Stimulated activated naive CD8-positive, alpha-beta T cell treated with anti-CD3 and anti-CD28 coated beads, Interleukin-15, Interleukin-2, amounts not matched to agents 100 ng/mL and 50 ng/mL, for 24 hours (primary cell): ENCODE measurements around the gene HEPACAM.

ENCODE experiments used
- H3K27ac Mint-ChIP-seq: one replicate; pipeline ENCODE4 v1.8.0; 2021; ENCODE audit warnings: mild to moderate bottlenecking, mixed read lengths
- H3K27me3 Mint-ChIP-seq: one replicate; pipeline ENCODE4 v1.8.0; 2021; ENCODE audit warnings: mixed read lengths
- H3K36me3 Mint-ChIP-seq: one replicate; pipeline ENCODE4 v1.8.0; 2021; ENCODE audit warnings: low read depth, mixed read lengths
- H3K4me1 Mint-ChIP-seq: one replicate; pipeline ENCODE4 v1.8.0; 2021; ENCODE audit warnings: low read depth, mixed read lengths
- H3K4me3 Mint-ChIP-seq: one replicate; pipeline ENCODE4 v1.8.0; 2021; ENCODE audit warnings: mild to moderate bottlenecking, mixed read lengths
- H3K9me3 Mint-ChIP-seq: one replicate; pipeline ENCODE4 v1.8.0; 2021; ENCODE audit warnings: mixed read lengths

The HEPACAM gene

GRCh38 chr11:124928942-124929665 is 6.7 kb downstream of the HEPACAM start:
- Mint-ChIP-seq H3K4me1 (peaks cover 9% of the 10 kb centered on the region), H3K4me3 (no peak overlapping the region), H3K9me3 (no peaks in the 10 kb centered on the region), H3K27ac (no peak overlapping the region), H3K36me3 (no peaks in the 10 kb centered on the region), H3K27me3 (no peaks in the 10 kb centered on the region)

DNA sequence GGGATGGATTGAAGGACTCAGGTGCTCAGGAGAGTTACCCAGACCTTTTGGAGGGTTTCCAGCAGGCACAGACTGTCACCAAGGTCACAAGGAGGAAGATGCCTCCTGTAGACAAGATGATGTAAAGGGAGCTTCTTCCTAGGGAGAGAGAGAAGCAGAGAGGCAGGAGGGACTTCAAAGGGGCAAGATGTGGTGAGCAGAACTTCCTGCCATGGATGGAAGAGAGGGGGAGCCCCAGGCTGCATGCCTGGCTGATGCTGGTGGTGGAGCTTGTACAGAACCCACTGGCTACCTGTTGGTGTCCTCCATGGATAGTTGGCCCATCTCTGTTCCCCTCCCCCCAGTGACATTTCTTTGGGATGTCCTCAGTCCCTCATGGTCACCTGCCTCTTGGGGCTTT is 12.6 kb downstream of the HEPACAM start:
- no peaks in the 10 kb centered on the region for H3K36me3 Mint-ChIP-seq
- H3K4me3 Mint-ChIP-seq = no peak overlapping the region
- no peaks in the 10 kb centered on the region for H3K9me3 Mint-ChIP-seq
- H3K27ac Mint-ChIP-seq = no peak overlapping the region
- H3K27me3 Mint-ChIP-seq = peaks cover 3% of the 10 kb centered on the region
- peaks cover 12% of the 10 kb centered on the region for H3K4me1 Mint-ChIP-seq

- no peak overlapping the region for H3K27ac Mint-ChIP-seq
- no peaks in the 10 kb centered on the region for H3K9me3 Mint-ChIP-seq
- H3K4me1 Mint-ChIP-seq = peaks cover 12% of the 10 kb centered on the region
- H3K36me3 Mint-ChIP-seq = no peaks in the 10 kb centered on the region
- H3K4me3 Mint-ChIP-seq = no peak overlapping the region
- peaks cover 3% of the 10 kb centered on the region for H3K27me3 Mint-ChIP-seq
Measured at GRCh38 chr11:124922831-124923230, 13.0 kb downstream of the HEPACAM start.

GRCh38 chr11:124920870-124921609 is 14.8 kb downstream of the HEPACAM start:
- H3K4me3 Mint-ChIP-seq = peak overlapping the region; percentile 56

DNA sequence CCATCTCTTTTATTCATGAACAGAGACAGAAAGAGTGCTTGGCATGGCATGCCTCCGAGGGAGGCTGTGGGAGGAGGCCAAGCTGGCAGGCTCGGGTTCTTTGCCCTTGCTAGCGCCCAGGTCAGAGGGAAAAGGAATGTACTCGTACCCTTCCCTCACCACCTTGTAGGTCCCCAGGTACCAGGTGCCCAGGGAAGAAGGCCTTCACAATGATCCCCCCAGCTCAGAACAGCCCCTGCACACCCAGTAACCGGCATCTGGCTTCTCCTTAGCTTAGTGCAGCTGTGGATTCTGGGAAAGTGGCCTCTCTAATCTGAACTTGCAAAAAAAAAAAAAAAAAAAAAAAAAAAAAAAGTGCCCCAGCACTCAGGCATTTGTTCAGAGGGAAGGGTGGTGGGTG is 15.5 kb downstream of the HEPACAM start:
- Mint-ChIP-seq H3K4me1 (peaks cover 12% of the 10 kb centered on the region), H3K36me3 (no peaks in the 10 kb centered on the region), H3K27ac (no peak overlapping the region), H3K27me3 (peaks cover 6% of the 10 kb centered on the region), H3K9me3 (no peaks in the 10 kb centered on the region), H3K4me3 (peak overlapping the region; percentile 56)

More at GRCh38 chr11:124920870-124921609, 14.8 kb downstream of the HEPACAM start:
- peaks cover 4% of the 10 kb centered on the region for H3K27me3 Mint-ChIP-seq
- no peaks in the 10 kb centered on the region for H3K9me3 Mint-ChIP-seq
- H3K27ac Mint-ChIP-seq = peak overlapping the region; percentile 29
- H3K4me1 Mint-ChIP-seq = peaks cover 12% of the 10 kb centered on the region
- no peaks in the 10 kb centered on the region for H3K36me3 Mint-ChIP-seq

DNA sequence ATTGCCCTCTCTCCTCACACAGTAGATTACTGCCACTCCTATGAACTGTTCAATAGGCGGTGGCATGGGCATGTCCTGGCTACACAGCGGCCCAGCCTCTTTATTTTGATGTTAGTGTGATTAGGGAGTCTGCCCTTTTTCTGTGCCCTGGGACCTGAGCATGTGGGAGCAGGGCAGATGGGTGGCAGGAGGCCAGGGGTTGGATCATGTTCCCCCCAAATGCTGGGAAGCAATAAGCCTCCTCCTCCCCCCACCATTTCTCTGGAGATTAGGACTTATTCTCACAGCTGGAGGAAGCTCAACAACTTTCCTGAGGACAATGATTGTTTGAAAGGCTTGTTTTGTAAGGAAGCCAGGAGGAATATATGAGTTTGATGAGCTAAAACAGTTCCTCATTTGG is 15.9 kb downstream of the HEPACAM start:
- H3K4me3 Mint-ChIP-seq = no peak overlapping the region
- no peak overlapping the region for H3K27ac Mint-ChIP-seq
- H3K27me3 Mint-ChIP-seq = peaks cover 6% of the 10 kb centered on the region
- H3K36me3 Mint-ChIP-seq = no peaks in the 10 kb centered on the region
- H3K9me3 Mint-ChIP-seq = no peaks in the 10 kb centered on the region
- H3K4me1 Mint-ChIP-seq = peaks cover 12% of the 10 kb centered on the region

GRCh38 chr11:124918950-124919349 is 16.9 kb downstream of the HEPACAM start, which contains the start of gene HEPN1:
TSS of gene HEPN1 (plus strand) at chr11:124919250.
- Mint-ChIP-seq H3K27me3 (peaks cover 6% of the 10 kb centered on the region), H3K4me3 (no peak within 1 kb of the TSS), H3K27ac (no peak within 1 kb of the TSS), H3K9me3 (no peaks in the 10 kb centered on the region), H3K4me1 (peaks cover 12% of the 10 kb centered on the region), H3K36me3 (no peaks in the 10 kb centered on the region)

DNA sequence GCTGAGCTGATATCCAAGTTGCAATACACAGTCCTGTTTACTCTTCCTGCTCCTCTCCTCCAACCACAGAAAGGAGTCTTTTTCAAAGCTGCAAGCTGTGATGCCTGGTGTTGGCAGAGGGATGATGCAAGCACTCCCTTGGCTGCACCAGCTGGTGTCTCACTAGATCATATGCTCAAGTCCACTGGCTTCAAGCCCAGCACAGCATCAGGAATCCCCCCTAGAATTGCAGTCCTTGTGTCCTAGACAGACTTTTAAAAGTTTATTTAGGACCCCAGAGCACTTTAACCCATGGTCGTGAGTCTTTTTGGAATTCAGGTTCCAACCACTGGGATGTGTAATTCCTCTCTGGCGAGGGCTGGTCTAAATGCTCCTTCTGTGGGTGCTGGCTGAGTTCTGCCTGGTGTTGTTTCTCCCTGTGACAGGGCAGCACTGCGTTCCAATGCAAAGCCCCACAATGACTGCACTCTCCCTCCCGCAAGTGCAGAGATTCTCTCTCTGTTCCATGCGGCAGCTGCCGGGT is 18.7 kb downstream of the HEPACAM start:
- Mint-ChIP-seq H3K9me3 (no peaks in the 10 kb centered on the region), H3K27ac (no peak overlapping the region), H3K27me3 (peaks cover 6% of the 10 kb centered on the region), H3K4me3 (no peak overlapping the region), H3K4me1 (peaks cover 3% of the 10 kb centered on the region), H3K36me3 (no peaks in the 10 kb centered on the region)

GRCh38 chr11:124916370-124916710 is 19.5 kb downstream of the HEPACAM start:
- peaks cover 7% of the 10 kb centered on the region for H3K9me3 Mint-ChIP-seq
- peaks cover 11% of the 10 kb centered on the region for H3K27me3 Mint-ChIP-seq
- no peak overlapping the region for H3K27ac Mint-ChIP-seq
- H3K4me3 Mint-ChIP-seq = no peak overlapping the region
- peaks cover 3% of the 10 kb centered on the region for H3K4me1 Mint-ChIP-seq
- H3K36me3 Mint-ChIP-seq = peaks cover 6% of the 10 kb centered on the region

DNA sequence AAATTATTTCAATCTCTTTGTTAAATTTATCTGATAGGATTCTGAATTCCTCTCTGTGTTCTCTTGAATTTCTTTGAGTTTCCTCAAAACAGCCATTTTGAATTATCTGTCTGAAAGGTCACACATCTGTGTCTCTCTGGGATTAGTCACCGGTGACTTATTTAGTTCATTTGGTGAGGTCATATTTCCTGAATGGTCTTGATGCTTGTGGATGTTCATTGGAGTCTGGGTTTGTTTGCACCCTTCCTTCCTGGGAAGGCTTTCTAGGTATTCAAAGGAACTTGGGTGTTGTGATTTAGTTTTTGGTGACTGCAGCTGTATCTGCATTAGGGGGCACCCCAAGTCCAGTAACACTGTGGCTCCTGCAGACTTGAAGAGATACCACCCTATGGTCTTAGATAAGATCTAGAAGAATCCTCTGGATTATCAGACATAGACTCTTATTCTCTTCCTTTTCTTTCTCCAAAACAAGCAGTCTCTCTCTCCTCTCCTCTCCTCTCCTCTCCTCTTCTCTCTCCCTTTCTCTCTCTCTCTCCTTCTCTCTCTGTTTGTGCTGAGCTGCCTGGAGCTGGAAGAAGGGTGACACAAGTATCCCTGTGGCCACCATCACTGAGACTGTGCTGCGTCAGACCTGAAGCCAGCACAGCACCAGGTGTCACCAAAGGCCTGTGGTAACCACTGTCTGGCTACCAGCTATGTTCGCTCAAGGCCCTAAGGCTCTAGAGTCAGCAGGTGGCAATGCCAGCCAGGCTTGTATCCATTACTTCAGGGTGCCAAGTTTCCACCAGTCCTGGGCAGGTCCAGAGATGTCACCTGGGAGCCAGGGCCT is 20.1 kb downstream of the HEPACAM start:
- H3K4me1 Mint-ChIP-seq = peaks cover 2% of the 10 kb centered on the region
- no peak overlapping the region for H3K4me3 Mint-ChIP-seq
- H3K36me3 Mint-ChIP-seq = peaks cover 6% of the 10 kb centered on the region
- H3K27ac Mint-ChIP-seq = no peak overlapping the region
- H3K27me3 Mint-ChIP-seq = peaks cover 11% of the 10 kb centered on the region
- peaks cover 7% of the 10 kb centered on the region for H3K9me3 Mint-ChIP-seq

GRCh38 chr11:124902616-124903015 is 33.2 kb downstream of the HEPACAM start:
- no peaks in the 10 kb centered on the region for H3K9me3 Mint-ChIP-seq
- peaks cover 34% of the 10 kb centered on the region for H3K27me3 Mint-ChIP-seq
- H3K4me3 Mint-ChIP-seq = no peak overlapping the region
- H3K27ac Mint-ChIP-seq = no peak overlapping the region
- H3K4me1 Mint-ChIP-seq = no peaks in the 10 kb centered on the region
- H3K36me3 Mint-ChIP-seq = no peaks in the 10 kb centered on the region

DNA sequence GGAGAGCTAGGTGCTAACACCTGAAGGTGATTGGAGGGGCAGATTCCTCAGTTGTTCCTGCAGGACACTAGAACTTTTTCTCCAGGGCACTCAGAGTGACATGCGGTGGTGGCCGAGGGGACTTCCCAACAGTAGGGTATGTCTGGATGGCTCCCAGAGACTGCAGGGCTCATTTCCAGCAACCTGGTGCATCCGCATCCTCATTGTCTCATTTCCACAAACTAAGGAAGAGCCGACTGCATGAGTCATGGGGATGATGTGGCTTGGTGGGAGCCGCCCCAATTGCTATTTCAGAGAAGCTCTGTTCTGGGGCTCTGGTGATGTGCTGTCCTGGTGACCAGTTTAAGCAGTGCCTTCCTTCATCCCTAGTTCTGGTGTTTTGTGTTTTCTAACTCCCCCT is 35.4 kb downstream of the HEPACAM start:
- peaks cover 34% of the 10 kb centered on the region for H3K27me3 Mint-ChIP-seq
- no peak overlapping the region for H3K27ac Mint-ChIP-seq
- H3K4me1 Mint-ChIP-seq = no peaks in the 10 kb centered on the region
- H3K9me3 Mint-ChIP-seq = no peaks in the 10 kb centered on the region
- H3K36me3 Mint-ChIP-seq = no peaks in the 10 kb centered on the region
- no peak overlapping the region for H3K4me3 Mint-ChIP-seq

DNA sequence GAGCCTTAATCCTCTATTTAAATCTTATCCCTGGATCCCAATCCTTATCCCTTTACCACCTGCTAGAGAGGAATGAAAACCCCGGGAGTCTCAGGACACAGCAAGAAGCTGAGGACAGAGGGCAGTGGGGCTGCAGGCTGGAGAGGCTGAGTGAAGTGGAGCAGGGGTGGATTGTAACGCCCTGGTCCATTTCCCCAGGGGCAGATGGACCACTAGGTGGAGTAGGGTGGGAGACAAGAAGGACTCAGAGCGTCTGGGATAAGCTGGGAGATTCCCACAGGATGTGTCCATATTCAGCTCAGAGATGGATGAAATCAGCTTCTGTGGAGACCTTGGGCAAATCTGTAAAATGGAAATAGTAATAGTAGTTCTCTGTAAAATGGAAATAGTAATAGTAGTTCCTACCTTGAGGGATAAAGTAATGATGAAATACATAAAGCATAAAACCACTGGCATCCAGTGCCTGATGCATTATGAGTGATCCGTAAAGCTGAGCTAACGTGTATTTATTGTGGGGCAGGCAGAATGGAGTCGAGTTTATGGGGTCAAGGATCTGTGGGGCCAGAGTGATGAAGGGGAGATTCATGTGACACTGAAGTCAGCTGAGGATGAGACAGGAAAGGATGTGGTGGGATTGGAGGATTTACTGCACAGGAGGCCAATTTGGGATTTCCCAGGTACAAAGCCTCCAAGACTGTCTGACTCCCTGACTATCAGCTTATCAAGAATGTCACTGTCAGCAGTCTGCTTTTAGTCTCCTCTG is 36.3 kb downstream of the HEPACAM start:
- Mint-ChIP-seq H3K4me1 (no peaks in the 10 kb centered on the region), H3K9me3 (no peaks in the 10 kb centered on the region), H3K27me3 (peaks cover 31% of the 10 kb centered on the region), H3K4me3 (no peak overlapping the region), H3K36me3 (no peaks in the 10 kb centered on the region), H3K27ac (no peak overlapping the region)

- Mint-ChIP-seq H3K36me3 (no peaks in the 10 kb centered on the region), H3K4me1 (no peaks in the 10 kb centered on the region), H3K27me3 (peaks cover 26% of the 10 kb centered on the region), H3K9me3 (no peaks in the 10 kb centered on the region), H3K4me3 (no peak overlapping the region), H3K27ac (no peak overlapping the region)
Measured at GRCh38 chr11:124898711-124899110, 37.1 kb downstream of the HEPACAM start.
